ENCODE results near the gene DNAJC27.

Gene DNAJC27

GRCh38 chr2:24969784-24970183, 2.0 kb downstream of the DNAJC27 start:
- no peak overlapping the region for H3K4me3 ChIP-seq (ENCODE audit: low read depth in 1 of 2, low read length in 1 of 2)
- H3K4me1 ChIP-seq (ENCODE audit: control insufficient read depth in 1 of 2, insufficient read depth in 1 of 2, low read depth in 1 of 2, low read length in 1 of 2): peaks cover 14 to 16% of the 10 kb centered on the region in 2 experiments
- no peaks in the 10 kb centered on the region for H3K9me3 ChIP-seq
- TF ChIP-seq CTCF (IDR thresholded peaks at IDR 0.05): no peak
- no peaks in the 10 kb centered on the region for H3K27me3 ChIP-seq
- no peak overlapping the region for H3K27ac ChIP-seq
- H3K36me3 ChIP-seq: peaks cover 4% of the 10 kb centered on the region

- H3K27ac ChIP-seq: no peak overlapping the region
- H3K27me3 ChIP-seq: no peaks in the 10 kb centered on the region
- H3K9me3 ChIP-seq: no peaks in the 10 kb centered on the region
- H3K4me3 ChIP-seq (ENCODE audit: low read depth in 1 of 2, low read length in 1 of 2): no peak overlapping the region
- TF ChIP-seq CTCF (IDR thresholded peaks at IDR 0.05): no peak
- H3K4me1 ChIP-seq (ENCODE audit: control insufficient read depth in 1 of 2, insufficient read depth in 1 of 2, low read depth in 1 of 2, low read length in 1 of 2): no peaks in the 10 kb centered on the region
- peaks cover 31% of the 10 kb centered on the region for H3K36me3 ChIP-seq
Measured at GRCh38 chr2:24961903-24962302, 9.9 kb downstream of the DNAJC27 start.

GRCh38 chr2:24959761-24960160, 12.0 kb downstream of the DNAJC27 start:
- TF ChIP-seq CTCF (IDR thresholded peaks at IDR 0.05): no peak
- no peaks in the 10 kb centered on the region for H3K9me3 ChIP-seq
- no peak overlapping the region for H3K27ac ChIP-seq
- H3K4me3 ChIP-seq (ENCODE audit: low read depth in 1 of 2, low read length in 1 of 2): no peak overlapping the region
- no peaks in the 10 kb centered on the region for H3K4me1 ChIP-seq (ENCODE audit: control insufficient read depth in 1 of 2, insufficient read depth in 1 of 2, low read depth in 1 of 2, low read length in 1 of 2)
- peaks cover 33% of the 10 kb centered on the region for H3K36me3 ChIP-seq
- H3K27me3 ChIP-seq: no peaks in the 10 kb centered on the region

GRCh38 chr2:24958411-24958935, 13.3 kb downstream of the DNAJC27 start:
- no peak for TF ChIP-seq CTCF (IDR thresholded peaks at IDR 0.05)
- H3K36me3 ChIP-seq: peaks cover 35% of the 10 kb centered on the region

GRCh38 chr2:24957976-24958375, 13.8 kb downstream of the DNAJC27 start:
- Histone ChIP-seq H3K4me1 (ENCODE audit: control insufficient read depth in 1 of 2, insufficient read depth in 1 of 2, low read depth in 1 of 2, low read length in 1 of 2) (no peaks in the 10 kb centered on the region), H3K4me3 (ENCODE audit: low read depth in 1 of 2, low read length in 1 of 2) (no peak overlapping the region), H3K36me3 (peaks cover 35% of the 10 kb centered on the region), H3K27me3 (no peaks in the 10 kb centered on the region), H3K9me3 (no peaks in the 10 kb centered on the region), H3K27ac (no peak overlapping the region)
- no peak for TF ChIP-seq CTCF (IDR thresholded peaks at IDR 0.05)

More at GRCh38 chr2:24958411-24958935, 13.3 kb downstream of the DNAJC27 start:
- Histone ChIP-seq H3K4me3 (ENCODE audit: low read depth in 1 of 2, low read length in 1 of 2) (no peak overlapping the region), H3K27ac (no peak overlapping the region), H3K9me3 (no peaks in the 10 kb centered on the region), H3K27me3 (no peaks in the 10 kb centered on the region), H3K4me1 (ENCODE audit: control insufficient read depth in 1 of 2, insufficient read depth in 1 of 2, low read depth in 1 of 2, low read length in 1 of 2) (no peaks in the 10 kb centered on the region)

GRCh38 chr2:24957221-24957620, 14.5 kb downstream of the DNAJC27 start:
- Histone ChIP-seq H3K27ac (no peak overlapping the region), H3K36me3 (peaks cover 35% of the 10 kb centered on the region), H3K9me3 (no peaks in the 10 kb centered on the region), H3K4me1 (ENCODE audit: control insufficient read depth in 1 of 2, insufficient read depth in 1 of 2, low read depth in 1 of 2, low read length in 1 of 2) (no peaks in the 10 kb centered on the region), H3K27me3 (no peaks in the 10 kb centered on the region), H3K4me3 (ENCODE audit: low read depth in 1 of 2, low read length in 1 of 2) (no peak overlapping the region)
- TF ChIP-seq CTCF (IDR thresholded peaks at IDR 0.05): no peak
